ENCODE results near the gene RHOG.

DNA sequence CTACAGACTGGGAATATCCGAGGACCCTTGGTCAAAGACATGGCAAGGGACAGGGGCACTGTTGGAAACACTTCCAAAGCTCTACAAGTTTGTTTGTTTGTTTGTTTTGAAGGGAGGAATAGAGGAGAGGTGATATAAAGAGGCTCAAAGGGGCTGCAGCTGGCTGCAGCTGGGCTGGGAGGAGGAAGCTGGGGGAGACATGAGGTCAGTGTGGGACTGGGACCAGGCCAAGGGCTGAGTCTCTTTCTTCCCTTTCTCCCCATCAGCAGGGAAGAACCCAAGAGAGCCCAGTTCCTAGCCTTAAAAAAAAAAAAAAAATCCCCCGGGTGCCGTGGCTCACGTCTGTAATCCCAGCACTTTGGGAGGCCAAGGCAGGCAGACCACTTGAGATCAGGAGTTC lies 5.0 kb downstream of the RHOG start:
- TF ChIP-seq, protein P1, sequence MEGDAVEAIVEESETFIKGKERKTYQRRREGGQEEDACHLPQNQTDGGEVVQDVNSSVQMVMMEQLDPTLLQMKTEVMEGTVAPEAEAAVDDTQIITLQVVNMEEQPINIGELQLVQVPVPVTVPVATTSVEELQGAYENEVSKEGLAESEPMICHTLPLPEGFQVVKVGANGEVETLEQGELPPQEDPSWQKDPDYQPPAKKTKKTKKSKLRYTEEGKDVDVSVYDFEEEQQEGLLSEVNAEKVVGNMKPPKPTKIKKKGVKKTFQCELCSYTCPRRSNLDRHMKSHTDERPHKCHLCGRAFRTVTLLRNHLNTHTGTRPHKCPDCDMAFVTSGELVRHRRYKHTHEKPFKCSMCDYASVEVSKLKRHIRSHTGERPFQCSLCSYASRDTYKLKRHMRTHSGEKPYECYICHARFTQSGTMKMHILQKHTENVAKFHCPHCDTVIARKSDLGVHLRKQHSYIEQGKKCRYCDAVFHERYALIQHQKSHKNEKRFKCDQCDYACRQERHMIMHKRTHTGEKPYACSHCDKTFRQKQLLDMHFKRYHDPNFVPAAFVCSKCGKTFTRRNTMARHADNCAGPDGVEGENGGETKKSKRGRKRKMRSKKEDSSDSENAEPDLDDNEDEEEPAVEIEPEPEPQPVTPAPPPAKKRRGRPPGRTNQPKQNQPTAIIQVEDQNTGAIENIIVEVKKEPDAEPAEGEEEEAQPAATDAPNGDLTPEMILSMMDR (IDR thresholded peaks at IDR 0.05; ENCODE audit: poor library complexity) = no peak
- TF ChIP-seq EZH2phosphoT487 (IDR thresholded peaks at IDR 0.05; ENCODE audit: low read depth, severe bottlenecking, unreplicated experiment) (no peak), EZH2 (IDR thresholded peaks at IDR 0.05; ENCODE audit: borderline replicate concordance) (no peak)
